Measurements from ENCODE around the gene TMEM255B.

Gene TMEM255B

GRCh38 chr13:113803409-113804016, 44.5 kb downstream of the TMEM255B start:
- no peak overlapping the region for H3K4me3 ChIP-seq (ENCODE audit: low read depth, low read length)
- no peak for DNase-seq (ENCODE audit: low read depth)
- no peak for TF ChIP-seq CTCF (IDR thresholded peaks at IDR 0.05; ENCODE audit: low read depth, low read length, missing control alignments)
- in situ Hi-C loops (cut with HindIII; ENCODE audit: low sequenced_read_pairs): no loop called here

- no peak for TF ChIP-seq CTCF (IDR thresholded peaks at IDR 0.05; ENCODE audit: low read depth, low read length, missing control alignments)
- H3K4me3 ChIP-seq (ENCODE audit: low read depth, low read length): no peak overlapping the region
- no peak for DNase-seq (ENCODE audit: low read depth)
- in situ Hi-C loops (cut with HindIII; ENCODE audit: low sequenced_read_pairs): no loop called here
Measured at GRCh38 chr13:113804017-113804702, 45.1 kb downstream of the TMEM255B start.

GRCh38 chr13:113804703-113805430, 45.8 kb downstream of the TMEM255B start:
- DNase-seq (ENCODE audit: low read depth): no peak
- H3K4me3 ChIP-seq (ENCODE audit: low read depth, low read length): no peak overlapping the region
- in situ Hi-C loops (cut with HindIII; ENCODE audit: low sequenced_read_pairs): no loop called here
- no peak for TF ChIP-seq CTCF (IDR thresholded peaks at IDR 0.05; ENCODE audit: low read depth, low read length, missing control alignments)

GRCh38 chr13:113805431-113806103, 46.5 kb downstream of the TMEM255B start:
- in situ Hi-C loops (cut with HindIII; ENCODE audit: low sequenced_read_pairs): no loop called here
- no peak for DNase-seq (ENCODE audit: low read depth)
- H3K4me3 ChIP-seq (ENCODE audit: low read depth, low read length): no peak overlapping the region
- TF ChIP-seq CTCF (IDR thresholded peaks at IDR 0.05; ENCODE audit: low read depth, low read length, missing control alignments): no peak

GRCh38 chr13:113806104-113806471, 47.1 kb downstream of the TMEM255B start:
- DNase-seq (ENCODE audit: low read depth): no peak
- in situ Hi-C loops (cut with HindIII; ENCODE audit: low sequenced_read_pairs): no loop called here
- no peak for TF ChIP-seq CTCF (IDR thresholded peaks at IDR 0.05; ENCODE audit: low read depth, low read length, missing control alignments)
- H3K4me3 ChIP-seq (ENCODE audit: low read depth, low read length): no peak overlapping the region

GRCh38 chr13:113806526-113806925, 47.5 kb downstream of the TMEM255B start:
- no peak overlapping the region for H3K4me3 ChIP-seq (ENCODE audit: low read depth, low read length)
- no peak for DNase-seq (ENCODE audit: low read depth)
- in situ Hi-C loops (cut with HindIII; ENCODE audit: low sequenced_read_pairs): no loop called here
- TF ChIP-seq CTCF (IDR thresholded peaks at IDR 0.05; ENCODE audit: low read depth, low read length, missing control alignments): no peak
